ENCODE measurements around the gene ERCC2. TPM values are rescaled to one million over a fixed set of nuclear protein-coding genes. Genes with fewer than 3 reads are reported as not detected.

The ERCC2 gene
- polyA plus RNA-seq, 10 donors: 12.0 to 18.1 (median 15.9) TPM

- DNase-seq: no peak
Measured at GRCh38 chr19:45304141-45304926, 66.0 kb downstream of the ERCC2 start.

GRCh38 chr19:45303269-45304060, 66.9 kb downstream of the ERCC2 start:
- DNase-seq: no peak

- DNase-seq: no peak
Measured at GRCh38 chr19:45302416-45302815, 68.0 kb downstream of the ERCC2 start.

Other genes with a start within 250 kb of the ERCC2 start
- under 1 TPM; 0.07 to 0.74 (median 0.18) TPM for gene NKPD1, start 209.6 kb downstream of the ERCC2 start, polyA plus RNA-seq (ENCODE audit: insufficient read length in 10 of 10)
- 10 to 100 TPM; 15.3 to 28.5 (median 19.5) TPM for gene TRAPPC6A, start 192.3 kb downstream of the ERCC2 start, polyA plus RNA-seq (ENCODE audit: insufficient read length in 10 of 10)
- 1 to 10 TPM; 5.9 to 9.0 (median 7.7) TPM for gene BLOC1S3, start 191.8 kb downstream of the ERCC2 start, polyA plus RNA-seq (ENCODE audit: insufficient read length in 10 of 10)
- 1 to 10 TPM in 7 of 10 donors, under 1 TPM in 3; 0.71 to 2.6 (median 1.2) TPM for gene EXOC3L2, start 125.2 kb downstream of the ERCC2 start, polyA plus RNA-seq (ENCODE audit: insufficient read length in 10 of 10)
- 10 to 100 TPM; 20.2 to 35.0 (median 28.6) TPM for gene MARK4, start 119.3 kb downstream of the ERCC2 start, polyA plus RNA-seq (ENCODE audit: insufficient read length in 10 of 10)
- gene CKM, start 47.7 kb downstream of the ERCC2 start, polyA plus RNA-seq (ENCODE audit: insufficient read length in 10 of 10): 1,000 to 10,000 TPM; 1,344 to 3,569 (median 3,092) TPM
- 1 to 10 TPM in 2 of 10 donors, under 1 TPM in 6, not detected in 2; 0.16 to 8.9 (median 0.24) TPM for gene KLC3, start 29.8 kb downstream of the ERCC2 start, polyA plus RNA-seq (ENCODE audit: insufficient read length in 10 of 10)
- gene PPP1R13L, start 34.5 kb upstream of the ERCC2 start, polyA plus RNA-seq (ENCODE audit: insufficient read length in 10 of 10): 10 to 100 TPM in 2 of 10 donors, 1 to 10 TPM in 8; 2.5 to 12.8 (median 3.9) TPM
- gene POLR1G, start 36.1 kb upstream of the ERCC2 start, polyA plus RNA-seq (ENCODE audit: insufficient read length in 10 of 10): 1 to 10 TPM; 3.0 to 6.2 (median 4.3) TPM
- 100 to 1,000 TPM in 1 of 10 donors, 10 to 100 TPM in 9; 81.8 to 106 (median 91.7) TPM for gene ERCC1, start 53.3 kb upstream of the ERCC2 start, polyA plus RNA-seq (ENCODE audit: insufficient read length in 10 of 10)
- gene FOSB, start 97.4 kb upstream of the ERCC2 start, polyA plus RNA-seq (ENCODE audit: insufficient read length in 10 of 10): 100 to 1,000 TPM in 3 of 10 donors, 10 to 100 TPM in 7; 12.7 to 590 (median 84.2) TPM
- gene RTN2, start 126.5 kb upstream of the ERCC2 start, polyA plus RNA-seq (ENCODE audit: insufficient read length in 10 of 10): 100 to 1,000 TPM in 9 of 10 donors, 10 to 100 TPM in 1; 74.9 to 142 (median 129) TPM
- 1 to 10 TPM in 3 of 10 donors, under 1 TPM in 7; 0.66 to 2.4 (median 0.77) TPM for gene PPM1N, start 127.9 kb upstream of the ERCC2 start, polyA plus RNA-seq (ENCODE audit: insufficient read length in 10 of 10)
- gene VASP, start 136.9 kb upstream of the ERCC2 start, polyA plus RNA-seq (ENCODE audit: insufficient read length in 10 of 10): 10 to 100 TPM; 45.7 to 65.7 (median 55.6) TPM
- gene OPA3, start 214.2 kb upstream of the ERCC2 start, polyA plus RNA-seq (ENCODE audit: insufficient read length in 10 of 10): 1 to 10 TPM; 5.6 to 7.8 (median 6.3) TPM
- gene GPR4, start 231.6 kb upstream of the ERCC2 start, polyA plus RNA-seq (ENCODE audit: insufficient read length in 10 of 10): 1 to 10 TPM; 1.4 to 3.6 (median 2.6) TPM